ENCODE measurements around the gene RAB30.

The RAB30 gene

DNA sequence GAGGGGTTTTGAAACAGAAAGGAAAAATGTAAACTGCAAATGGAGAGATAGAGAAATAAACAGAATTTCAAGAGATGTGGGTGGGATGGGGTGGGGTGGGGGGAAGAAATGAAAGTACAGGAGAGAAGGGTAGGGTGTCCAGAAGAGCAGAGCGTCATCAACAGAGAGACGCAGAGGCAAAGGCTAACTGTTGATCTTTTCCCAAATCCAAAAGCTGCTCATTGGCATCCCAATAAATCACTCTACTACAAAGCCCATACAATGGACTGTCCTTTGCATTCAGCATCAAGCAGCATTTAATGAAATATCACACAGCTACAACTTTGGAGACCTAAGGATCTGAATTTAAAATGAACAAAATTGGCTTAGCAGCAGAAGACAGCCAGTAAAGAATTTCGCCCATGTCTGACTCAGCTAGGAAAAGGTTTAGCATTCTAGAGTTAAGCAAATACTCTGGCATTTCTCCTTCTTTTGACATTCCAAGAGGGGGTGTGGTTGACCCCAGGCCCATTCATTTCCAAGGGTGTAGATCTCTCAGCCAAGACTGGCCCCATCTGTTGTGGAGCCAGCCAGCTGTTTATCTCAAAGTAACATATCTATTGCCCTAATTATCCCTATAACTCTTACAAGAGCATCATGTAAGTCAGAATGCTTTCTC, 1.5 kb downstream of the RAB30 start:
- FAIRE-seq, result no peak

DNA sequence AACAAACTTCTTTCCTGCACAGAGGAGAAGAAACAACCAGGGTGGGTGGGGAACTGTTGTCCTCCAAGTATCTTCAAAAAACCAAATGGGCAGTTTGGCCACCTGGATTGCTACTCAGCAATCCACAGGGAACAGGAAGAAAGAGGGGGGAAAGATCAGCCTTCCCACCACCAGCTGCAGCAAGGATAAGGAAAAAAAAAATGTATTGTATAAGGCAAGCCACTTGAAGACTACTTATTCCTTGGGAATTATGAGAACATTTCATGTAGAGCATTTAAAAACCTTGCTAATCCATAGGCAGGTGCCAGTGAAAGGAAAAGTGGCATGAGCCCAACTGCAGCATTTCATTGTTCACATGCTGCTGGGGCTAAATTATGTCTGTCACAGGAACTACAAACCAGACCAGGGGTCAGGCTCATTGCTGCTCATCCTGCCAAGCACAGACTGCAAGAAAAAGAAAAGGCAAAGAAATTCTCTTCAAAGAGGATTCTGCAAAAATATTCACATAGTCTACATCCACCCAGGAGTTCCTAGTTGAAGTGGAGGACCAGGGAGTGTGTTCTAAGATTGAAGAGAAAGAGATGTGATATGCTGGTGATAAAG, 2.2 kb downstream of the RAB30 start:
- no peak for FAIRE-seq

DNA sequence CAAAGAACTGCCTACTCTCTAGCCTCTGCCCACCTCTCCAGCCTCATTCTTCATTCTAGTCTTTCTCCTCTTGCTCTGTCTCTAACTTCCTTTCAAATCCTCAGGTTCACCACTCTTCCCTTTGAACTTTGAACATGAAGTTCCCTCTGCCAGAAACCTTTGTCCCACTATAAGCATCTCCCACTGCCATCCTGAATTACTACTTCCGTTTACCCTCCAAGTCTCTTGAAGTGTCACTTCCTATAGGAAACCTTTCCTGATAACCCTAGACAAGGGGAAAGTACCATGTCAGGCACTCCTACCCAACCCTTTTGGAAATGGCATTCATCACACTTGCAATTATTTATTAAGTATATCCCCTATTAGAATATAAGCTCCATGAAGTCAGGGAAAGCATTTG, 3.1 kb downstream of the RAB30 start:
- FAIRE-seq, result no peak

DNA sequence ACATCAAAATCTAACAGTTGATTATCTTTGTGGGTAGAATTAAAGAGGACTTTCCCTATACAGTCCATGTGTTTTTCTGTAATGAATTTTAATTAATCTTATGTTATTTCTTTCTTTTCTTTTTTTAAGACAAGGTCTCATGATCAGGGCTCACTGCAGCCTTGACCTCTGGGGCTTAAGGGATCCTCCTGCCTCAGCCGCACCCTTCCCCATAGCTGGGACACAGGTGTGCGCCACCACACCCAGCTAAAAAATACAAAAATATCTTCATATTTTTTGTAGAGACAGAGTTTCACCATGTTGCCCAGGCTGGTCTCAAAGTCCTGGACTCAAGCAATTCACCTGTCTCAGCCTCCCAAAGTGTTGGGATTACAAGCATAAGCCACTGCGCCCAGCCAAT, 7.7 kb downstream of the RAB30 start:
- FAIRE-seq, result no peak

DNA sequence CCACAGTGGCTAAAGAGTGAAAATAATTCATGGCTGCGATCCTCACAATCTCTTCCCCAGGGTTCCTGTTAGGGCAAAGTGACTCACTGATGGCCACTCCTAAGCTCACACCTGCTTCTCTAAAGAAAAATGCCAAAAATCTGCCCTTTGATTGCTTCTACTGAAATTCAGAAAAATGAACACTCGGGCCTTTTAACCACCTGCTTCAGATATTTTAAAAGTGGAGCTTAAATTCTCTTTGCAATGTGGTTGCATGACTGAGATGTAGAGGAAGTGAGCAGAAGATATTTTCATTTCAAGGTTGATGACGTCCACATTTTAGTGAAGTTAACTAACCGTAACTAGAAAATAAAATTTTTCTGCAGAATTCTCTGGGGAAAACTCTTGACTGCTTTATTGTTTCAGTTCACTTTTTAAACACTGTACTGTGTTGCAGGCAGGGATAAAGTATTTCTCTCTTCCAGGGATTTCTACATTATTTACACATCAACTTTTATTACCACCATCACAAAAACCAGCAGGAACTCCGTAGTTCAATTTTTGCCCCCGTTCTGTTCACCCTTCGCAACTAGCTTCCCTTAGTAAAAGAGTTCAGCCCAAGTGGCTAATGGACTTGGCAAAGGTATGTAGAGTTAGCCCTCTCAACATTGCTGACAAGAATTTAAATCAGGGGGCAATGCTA, 8.5 kb downstream of the RAB30 start:
- no peak for FAIRE-seq

DNA sequence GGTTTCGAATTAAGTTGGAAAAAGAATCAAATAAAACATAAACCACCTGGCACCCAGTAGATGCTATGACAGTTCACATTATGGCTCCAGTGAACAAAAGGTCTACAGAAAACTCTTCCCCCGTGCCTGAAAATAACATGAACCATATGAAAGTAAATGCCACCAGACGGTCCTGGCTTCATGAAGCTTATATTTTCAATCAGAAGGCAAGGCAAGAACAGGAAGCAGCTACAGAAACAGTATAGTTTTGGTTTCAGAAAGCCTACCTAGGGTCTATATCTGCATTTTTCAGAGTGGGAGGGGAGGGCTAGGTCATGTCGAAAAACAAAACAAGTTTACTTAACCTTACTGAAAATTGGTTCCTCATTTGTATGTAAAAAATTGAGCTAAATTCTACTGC, 9.8 kb downstream of the RAB30 start:
- FAIRE-seq, result no peak

DNA sequence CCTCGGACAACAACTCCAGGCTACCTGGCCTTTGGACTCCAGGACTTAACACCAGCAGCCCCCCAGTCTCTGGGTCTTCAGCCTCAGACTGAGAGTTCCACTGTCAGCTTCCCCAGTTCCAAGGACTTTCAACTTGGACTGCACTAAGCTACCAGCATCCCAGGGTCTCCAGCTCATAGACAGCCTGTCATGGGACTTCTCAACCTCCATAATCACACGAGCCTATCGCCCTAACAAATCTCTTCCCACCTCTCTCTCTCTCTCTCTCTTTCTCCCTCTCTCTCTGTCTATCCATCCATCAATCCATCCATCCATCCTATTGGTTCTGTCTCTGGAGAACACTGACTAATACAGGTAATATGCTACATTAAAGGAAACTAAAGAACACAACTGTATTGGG, 10.7 kb downstream of the RAB30 start:
- no peak for FAIRE-seq

DNA sequence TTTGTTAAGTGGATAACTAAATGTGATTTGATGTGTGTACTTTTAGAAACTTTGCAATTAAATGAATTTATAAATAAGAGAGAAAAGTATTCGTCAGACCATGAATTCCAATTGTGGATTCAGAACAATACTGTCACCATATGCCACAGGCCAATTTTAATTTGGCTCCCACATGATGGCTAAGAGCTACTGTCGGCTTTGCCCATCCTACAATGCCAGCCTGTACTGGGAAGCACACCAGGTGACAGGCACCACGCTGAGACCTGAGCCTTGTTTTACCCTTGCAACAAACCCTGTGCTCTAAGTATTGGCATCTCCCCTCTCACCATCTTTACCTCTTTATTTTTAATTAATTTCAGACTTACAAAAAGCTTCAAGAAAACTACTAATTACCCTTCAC, 14.0 kb downstream of the RAB30 start:
- FAIRE-seq, result no peak

DNA sequence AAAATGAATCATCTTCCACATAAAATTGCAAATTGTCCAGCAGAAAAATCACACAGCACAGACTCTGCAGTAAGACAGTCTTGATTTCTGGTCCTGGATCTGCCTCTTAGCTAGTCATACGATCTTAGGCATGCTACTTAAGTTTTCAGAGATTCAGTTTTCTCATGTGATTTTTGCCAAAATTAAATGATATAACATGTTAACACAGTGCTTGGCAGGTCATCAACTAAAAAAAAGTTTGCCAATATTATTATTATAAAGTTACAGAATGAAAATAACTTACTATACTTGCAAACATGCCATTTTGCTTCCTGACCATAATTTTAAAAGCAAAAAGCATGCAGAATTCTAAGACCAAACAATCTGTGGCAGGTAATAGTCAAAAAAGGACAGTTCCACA, 15.1 kb downstream of the RAB30 start:
- no peak for FAIRE-seq

DNA sequence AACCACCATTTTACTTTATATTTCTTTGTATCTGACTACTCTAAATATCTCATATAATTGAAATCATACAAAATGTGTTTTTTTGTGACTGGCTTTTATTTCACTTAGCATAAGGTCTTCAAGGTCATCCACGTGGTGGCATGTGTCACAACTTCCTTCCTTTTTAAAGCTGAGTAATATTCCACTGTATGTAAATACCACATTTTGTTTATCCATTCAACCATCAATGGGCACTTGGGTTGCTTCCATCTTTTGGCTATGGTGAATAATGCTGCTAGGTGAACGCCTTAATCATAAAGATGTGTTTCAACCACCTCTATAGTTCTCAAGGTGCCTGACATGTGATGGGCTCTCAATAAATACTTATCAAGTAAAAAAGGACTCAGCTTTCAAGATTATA, 15.5 kb downstream of the RAB30 start:
- FAIRE-seq, result no peak

DNA sequence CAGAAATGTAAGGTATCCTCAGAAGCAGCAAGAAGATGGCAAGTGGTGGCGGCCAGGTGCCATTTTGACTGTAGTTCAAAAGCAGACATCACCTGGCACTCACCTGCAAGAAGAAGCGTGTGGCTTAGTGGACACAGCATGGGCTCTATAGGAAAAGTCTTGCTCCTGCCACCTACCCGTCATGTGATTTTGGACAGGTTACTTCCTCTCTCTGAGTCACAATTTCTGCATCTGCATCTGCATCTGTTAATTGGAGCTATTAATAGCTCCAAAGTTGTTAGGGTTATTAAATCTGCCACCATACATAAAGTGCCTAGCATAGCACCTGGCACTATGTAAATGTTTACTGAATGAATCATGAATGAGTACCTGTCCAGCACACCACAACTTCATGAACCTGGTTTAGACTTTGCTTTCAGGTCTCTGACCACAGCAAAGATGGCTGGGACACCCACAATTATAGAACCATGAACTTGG, 16.8 kb downstream of the RAB30 start:
- no peak for FAIRE-seq

DNA sequence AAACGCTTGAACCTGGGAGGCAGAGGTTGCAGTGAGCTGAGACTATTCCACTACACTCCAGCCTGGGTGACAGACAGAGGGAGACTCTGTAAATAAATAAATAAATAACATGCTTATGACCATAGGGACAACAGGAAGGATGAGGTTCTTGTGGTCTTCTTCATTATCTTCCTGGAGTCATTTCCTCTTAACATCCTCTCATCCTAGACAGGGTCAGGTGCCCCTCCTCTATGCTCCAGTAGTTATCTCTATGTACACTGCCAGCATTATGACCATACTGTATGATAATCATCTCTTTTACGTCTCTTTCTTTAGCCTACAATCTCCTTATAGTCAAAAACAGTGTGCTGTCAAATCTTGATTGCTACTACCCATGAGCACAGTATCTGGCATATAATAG, 17.7 kb downstream of the RAB30 start:
- FAIRE-seq, result no peak

DNA sequence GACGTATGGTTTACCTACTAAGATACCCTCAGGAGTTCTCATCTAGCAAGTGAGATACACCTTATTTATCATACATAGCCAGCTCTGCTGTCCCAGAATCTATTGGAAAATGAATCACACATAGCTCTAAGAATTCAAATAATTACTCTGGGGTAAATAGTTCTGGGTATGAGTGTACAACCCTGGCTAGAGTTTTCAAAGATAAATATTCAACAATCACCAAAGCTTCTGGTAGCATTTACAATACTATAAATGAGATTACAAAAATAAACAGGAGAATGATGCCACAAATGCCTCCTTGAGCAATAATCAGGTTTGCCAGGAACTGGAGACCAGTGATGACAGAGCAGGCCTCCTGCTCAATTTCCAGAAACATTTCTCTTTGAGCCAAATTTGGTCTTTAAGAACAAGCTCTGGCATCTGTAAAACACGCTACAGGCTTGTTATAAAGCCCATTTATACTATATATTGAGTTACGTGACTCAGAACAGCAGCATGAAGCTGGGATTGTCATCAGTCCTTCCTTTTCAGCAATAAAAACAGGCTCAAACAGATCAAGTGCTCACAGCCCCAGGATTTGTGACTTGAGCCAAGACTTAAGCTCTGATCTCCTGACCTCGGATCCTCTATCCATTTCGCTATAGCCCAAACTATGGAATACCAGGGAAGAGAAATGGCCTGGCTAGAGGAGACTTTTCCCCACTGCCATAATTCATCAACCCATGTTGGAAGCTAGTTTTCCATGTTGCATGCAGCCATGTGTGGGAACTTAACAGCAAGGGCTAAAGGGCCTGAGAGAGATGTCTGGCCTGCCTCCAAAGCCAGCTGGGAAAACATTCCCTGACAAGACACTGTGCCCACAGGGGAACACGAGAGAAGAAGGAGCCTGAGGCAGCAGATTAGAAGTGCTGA, 19.7 kb downstream of the RAB30 start:
- FAIRE-seq, result no peak

DNA sequence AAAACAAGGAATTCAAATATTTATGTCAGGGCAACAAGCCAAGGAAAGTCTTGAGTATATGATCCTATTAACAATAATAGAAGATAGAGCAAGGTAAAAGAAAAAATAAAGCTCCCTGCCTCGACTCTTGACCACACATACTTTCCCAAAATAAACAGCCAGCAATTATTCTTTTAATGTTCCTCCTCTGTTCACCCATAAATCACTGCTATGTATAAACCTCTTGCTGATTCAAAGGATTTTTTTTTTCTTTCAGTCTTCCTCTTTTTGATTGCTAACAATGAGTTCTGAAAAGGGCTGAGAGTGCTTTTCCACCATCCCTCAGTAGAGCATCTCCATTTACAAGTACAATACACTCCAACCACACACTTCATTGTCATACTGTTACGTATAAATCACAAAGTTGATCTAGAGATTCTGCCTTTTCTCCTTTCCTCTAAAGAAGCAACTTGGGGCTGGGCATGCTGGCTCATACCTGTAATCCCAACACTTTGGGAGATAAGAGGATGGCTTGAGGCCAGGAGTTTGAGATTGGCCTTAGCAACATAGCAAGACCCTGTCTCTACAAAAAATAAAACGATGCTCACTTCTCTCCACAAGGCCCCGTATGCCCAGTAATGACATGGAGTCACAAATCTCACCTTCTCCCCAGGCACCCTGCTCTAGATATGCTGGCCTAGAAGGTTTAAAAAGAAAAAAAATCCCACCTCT, 24.0 kb downstream of the RAB30 start:
- FAIRE-seq, result no peak

DNA sequence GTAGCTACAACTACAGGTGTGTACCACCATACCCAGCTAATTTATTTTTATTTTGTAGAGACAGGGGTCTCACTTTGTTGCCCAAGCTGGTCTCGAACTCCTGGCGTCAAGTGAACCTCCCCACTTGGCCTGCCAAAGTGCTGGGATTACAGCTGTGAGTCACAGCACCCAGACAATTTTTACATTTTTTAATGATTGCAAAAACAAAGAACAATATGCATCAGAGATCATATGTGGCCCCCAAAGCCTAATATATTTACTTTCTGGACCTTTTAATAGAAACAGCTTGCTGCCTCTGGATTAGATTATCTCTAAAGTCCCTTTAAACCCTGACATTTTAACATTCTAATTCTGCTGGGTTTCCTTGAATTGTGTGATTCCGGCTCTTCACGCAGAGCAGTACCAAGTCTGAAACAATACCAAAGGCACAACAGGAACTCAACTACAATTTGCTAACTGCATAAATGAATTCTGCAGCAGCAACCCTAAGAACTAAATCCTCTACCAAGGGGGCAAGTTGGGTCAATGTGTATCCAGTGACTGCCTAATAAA, 25.0 kb downstream of the RAB30 start:
- FAIRE-seq, result no peak

DNA sequence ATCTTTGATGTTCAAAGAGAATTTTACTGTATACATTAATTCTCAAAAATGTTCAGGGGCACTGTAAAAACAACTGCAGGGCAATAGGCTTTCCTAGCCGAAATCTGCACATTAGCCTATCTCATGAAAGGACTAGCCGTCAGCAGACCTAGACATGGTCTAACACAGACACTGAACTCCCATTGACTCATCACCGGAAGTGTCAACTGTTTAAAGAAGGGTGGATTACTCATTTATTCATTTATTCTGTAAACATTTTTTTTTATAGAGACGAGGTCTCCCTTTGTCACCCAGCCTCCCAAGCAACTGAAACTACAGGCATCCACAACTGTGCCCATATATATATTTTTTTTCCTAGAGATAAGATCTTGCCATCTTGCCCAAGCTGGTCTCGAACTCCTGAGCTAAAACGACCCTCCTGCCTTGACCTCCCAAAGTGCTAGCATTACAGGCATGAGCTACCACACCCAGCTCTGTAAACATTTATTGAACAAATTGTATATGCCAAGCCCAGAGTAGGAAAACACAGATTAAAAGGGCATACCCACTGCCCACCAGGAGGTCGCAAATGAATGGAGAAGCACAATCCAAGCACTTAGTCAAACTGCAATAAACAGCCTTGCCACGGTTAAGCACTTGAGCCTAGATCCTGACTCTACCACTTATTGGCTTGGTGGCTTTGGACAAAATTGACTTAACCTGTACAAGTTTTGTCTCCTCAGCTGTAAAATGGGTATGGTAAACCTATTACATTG, 26.6 kb downstream of the RAB30 start:
- FAIRE-seq, result no peak

DNA sequence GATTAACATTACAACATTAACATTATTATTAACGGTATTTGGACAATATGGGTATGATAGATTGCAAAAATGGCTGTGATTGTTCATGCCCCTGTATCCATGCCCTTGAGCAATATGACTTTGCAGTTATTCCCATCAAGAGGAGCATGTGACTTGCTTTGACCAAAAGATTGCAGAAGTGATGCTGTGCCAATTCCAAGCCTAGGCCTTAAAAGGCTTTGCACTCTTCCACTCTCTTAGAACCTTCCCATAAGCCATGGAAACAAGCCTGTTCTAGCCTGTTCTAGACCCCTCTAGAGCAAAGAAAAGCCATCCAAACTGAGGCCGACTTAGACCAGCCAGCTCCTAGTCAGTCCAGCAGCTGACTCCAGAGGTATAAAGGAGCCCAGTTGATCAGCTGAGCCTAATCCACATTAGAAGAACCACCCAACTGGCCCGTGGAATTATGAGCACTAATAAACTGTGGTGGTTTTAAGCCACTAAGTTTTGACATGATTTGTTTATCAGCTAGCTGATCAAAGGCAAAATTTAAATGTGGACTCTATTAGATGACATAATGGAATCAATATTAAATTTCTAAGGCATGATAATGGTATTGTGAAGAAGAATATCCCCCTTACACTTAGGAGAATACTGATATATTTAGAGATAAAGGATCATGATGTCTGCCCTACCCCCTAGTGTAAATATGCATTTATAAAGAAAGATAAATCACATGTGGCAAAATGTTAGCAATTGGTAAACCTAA, 28.6 kb downstream of the RAB30 start:
- FAIRE-seq, result no peak

DNA sequence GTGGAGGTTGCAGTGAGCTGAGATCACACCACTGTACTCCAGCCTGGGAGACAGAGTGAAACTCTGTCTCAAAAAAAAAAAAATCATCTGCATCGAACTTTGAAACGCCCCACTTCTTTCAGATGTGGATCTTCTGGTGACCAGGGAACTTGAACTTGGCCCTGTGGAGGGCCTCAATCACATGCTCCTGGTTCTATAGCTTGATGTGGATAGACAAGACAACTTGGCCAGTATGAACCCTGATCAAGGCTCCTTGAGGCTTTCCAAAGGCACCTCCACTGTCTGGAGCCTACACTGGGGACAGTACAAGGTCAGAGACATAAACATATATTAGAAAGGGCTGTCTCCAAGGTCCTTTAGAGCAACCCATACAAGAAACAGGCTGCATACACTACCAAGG, 30.6 kb downstream of the RAB30 start:
- no peak for FAIRE-seq

DNA sequence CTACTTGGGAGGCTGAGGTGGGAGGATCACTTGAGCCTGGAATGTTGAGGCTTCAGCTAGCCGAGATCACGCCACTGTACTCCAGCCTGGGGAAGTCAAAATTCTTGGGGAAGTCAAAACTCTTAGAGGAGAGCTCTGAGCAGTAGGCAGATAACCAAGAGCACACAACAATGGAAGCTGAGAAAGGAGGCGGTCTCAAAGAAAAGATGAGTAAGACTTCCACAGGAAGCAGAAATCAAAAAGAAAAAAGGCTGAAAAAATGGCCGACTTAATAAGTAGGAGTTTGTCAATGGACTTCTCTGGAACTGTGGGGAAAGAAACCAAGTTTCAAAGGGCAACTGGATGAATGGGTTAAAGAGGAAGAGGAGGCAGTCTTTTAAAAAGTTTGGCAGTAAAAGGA, 32.1 kb downstream of the RAB30 start:
- FAIRE-seq, result no peak

DNA sequence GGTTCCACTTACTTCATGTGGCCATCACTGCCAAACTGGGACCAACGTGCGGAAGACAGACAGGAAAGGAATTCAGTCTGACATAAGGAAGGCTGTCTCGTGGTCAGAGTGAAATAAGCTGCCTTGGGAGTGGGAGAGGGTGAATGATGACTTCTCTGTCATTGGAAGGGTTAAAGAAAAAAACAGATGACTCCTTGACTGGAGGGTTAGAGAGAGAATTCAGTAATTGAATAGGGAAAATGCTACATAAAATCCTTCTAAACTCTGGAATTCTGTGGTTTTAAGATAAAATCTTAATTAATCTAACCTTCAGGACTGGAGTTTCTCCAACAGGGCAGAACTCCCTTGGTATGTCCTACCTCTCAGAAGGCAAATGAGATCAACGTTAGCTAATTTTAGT, 33.8 kb downstream of the RAB30 start:
- FAIRE-seq, result no peak

DNA sequence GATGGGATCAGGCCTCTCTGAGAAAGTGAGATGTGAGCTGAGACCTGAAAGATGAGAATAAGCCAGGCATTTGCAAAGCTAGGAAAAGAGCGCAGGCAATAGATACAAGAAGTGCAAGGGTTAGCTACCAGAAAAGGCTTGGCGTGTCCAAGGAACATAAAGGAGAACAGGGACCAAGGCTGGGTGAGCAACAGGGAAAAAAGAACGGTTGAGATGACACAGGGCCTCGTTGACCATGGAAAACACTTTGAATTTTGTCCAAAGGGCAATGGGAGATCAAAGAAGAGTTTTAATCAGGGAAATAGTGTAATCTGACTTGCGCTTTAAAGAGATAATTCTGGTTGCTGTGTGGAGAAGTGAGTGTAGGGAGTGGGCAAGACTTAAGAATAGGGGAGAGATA, 35.0 kb downstream of the RAB30 start:
- FAIRE-seq, result no peak

Data from G401.6 (cell line).